IMR-90 (cell line): Measurements from ENCODE around the gene FUS. TPM values are rescaled to one million over a fixed set of nuclear protein-coding genes. Genes with fewer than 3 reads are reported as not detected.

ENCODE experiments used
- ATAC-seq: fragments of 200-7000 bp; cut with Tn5 transposase; 2 replicates; pipeline ENCODE4 v1.9.1; 2020; ENCODE audit warnings: low read depth, mild to moderate bottlenecking, moderate library complexity
- BruUV-seq: library from RNA; stranded (reverse); fragments of 400-500 nt; replicated peaks from 2 replicates; lab custom pipeline; 2021; lab: Mats Ljungman, UMichigan
- CTCF ChIA-PET: fragments of 300-600 bp; formaldehyde crosslinking; extraction: SDS; loops from one replicate; lab custom pipeline; 2021; ENCODE audit warnings: antibody characterized with exemption; lab: Yijun Ruan, JAX
- POLR2A ChIA-PET: fragments of 300-600 bp; sonication (Branson Sonifier 250); formaldehyde crosslinking; loops from one replicate; lab custom pipeline; 2022; ENCODE audit warnings: antibody characterized with exemption; ENCODE audit not compliant: unreplicated experiment; lab: Charles Lee
- DNase-seq: peaks from one replicate; pipeline ENCODE4 v3.0.0; 2013
- H2AFZ ChIP-seq: replicated peaks from 2 replicates; pipeline ENCODE3; 2013; ENCODE audit warnings: low read length, mild to moderate bottlenecking; ENCODE audit not compliant: poor library complexity
- H2AK5ac ChIP-seq: 2 replicates; pipeline ENCODE4 v1.6.1; 2013; ENCODE audit warnings: low read depth, low read length, inconsistent platforms
- H2AK9ac ChIP-seq: replicated peaks from 2 replicates; pipeline ENCODE3; 2013; ENCODE audit warnings: mild to moderate bottlenecking, low read depth, low read length, moderate library complexity; ENCODE audit not compliant: poor library complexity
- H2BK120ac ChIP-seq: 2 replicates; pipeline ENCODE4 v1.6.1; 2013; ENCODE audit warnings: low read depth, low read length, inconsistent platforms
- H2BK15ac ChIP-seq: 3 replicates; pipeline ENCODE4 v1.6.1; 2013; ENCODE audit warnings: low read depth, low read length, inconsistent platforms
- H2BK20ac ChIP-seq: 2 replicates; pipeline ENCODE4 v1.6.1; 2013; ENCODE audit warnings: low read depth, mild to moderate bottlenecking, inconsistent platforms, low read length, moderate library complexity
- H2BK5ac ChIP-seq: 2 replicates; pipeline ENCODE4 v1.6.1; 2013; ENCODE audit warnings: mild to moderate bottlenecking, low read depth, low read length, inconsistent platforms; ENCODE audit not compliant: poor library complexity, severe bottlenecking
- H3K14ac ChIP-seq: replicated peaks from 2 replicates; pipeline ENCODE4 v1.6.1; 2013; ENCODE audit warnings: low read depth, low read length, inconsistent platforms
- H3K18ac ChIP-seq: 2 replicates; pipeline ENCODE4 v1.6.1; 2013; ENCODE audit warnings: low read depth, low read length, control low read depth
- H3K23ac ChIP-seq: 2 replicates; pipeline ENCODE4 v1.6.1; 2013; ENCODE audit warnings: low read depth, low read length, inconsistent platforms
- H3K27ac ChIP-seq: 2 replicates; pipeline ENCODE4 v1.5.1; 2013; ENCODE audit warnings: mild to moderate bottlenecking, control low read depth, low read length; ENCODE audit not compliant: insufficient read depth
- H3K27me3 ChIP-seq: 2 replicates; pipeline ENCODE4 v1.6.1; 2013; ENCODE audit warnings: low read length; ENCODE audit not compliant: control insufficient read depth, insufficient read depth
- H3K36me3 ChIP-seq: 2 replicates; pipeline ENCODE4 v1.6.1; 2013; ENCODE audit warnings: low read length, mixed read lengths; ENCODE audit not compliant: control insufficient read depth, insufficient read depth
- H3K4ac ChIP-seq: 2 replicates; pipeline ENCODE4 v1.6.1; 2013; ENCODE audit warnings: low read depth, low read length, inconsistent platforms
- H3K4me1 ChIP-seq: 2 replicates; pipeline ENCODE4 v1.6.1; 2013; ENCODE audit warnings: low read length, mixed read lengths; ENCODE audit not compliant: control insufficient read depth, insufficient read depth
- H3K4me2 ChIP-seq: 2 replicates; pipeline ENCODE4 v1.6.1; 2013; ENCODE audit warnings: low read depth, mild to moderate bottlenecking, control low read depth, low read length, moderate library complexity
- H3K4me3 ChIP-seq: 2 replicates; pipeline ENCODE4 v1.5.1; 2013; ENCODE audit warnings: low read depth, mild to moderate bottlenecking, control low read depth, low read length, moderate library complexity; ENCODE audit not compliant: insufficient read depth
- H3K56ac ChIP-seq: 2 replicates; pipeline ENCODE4 v1.6.1; 2013; ENCODE audit warnings: low read length, inconsistent platforms; ENCODE audit not compliant: insufficient read depth; ENCODE audit errors: extremely low read depth
- H3K79me1 ChIP-seq, 2 experiments: 2 replicates each; pipeline ENCODE4 v1.6.1; 2013; ENCODE audit warnings: low read length in 2 of 2, inconsistent platforms in 1 of 2, low read depth in 1 of 2
- H3K9ac ChIP-seq: 2 replicates; pipeline ENCODE4 v1.6.1; 2013; ENCODE audit warnings: low read depth, low read length, control low read depth
- H3K9me1 ChIP-seq: 2 replicates; pipeline ENCODE4 v1.6.1; 2013; ENCODE audit warnings: low read length, inconsistent platforms; ENCODE audit not compliant: insufficient read depth
- H3K9me3 ChIP-seq: 2 replicates; pipeline ENCODE4 v1.6.1; 2013; ENCODE audit warnings: low read length; ENCODE audit not compliant: control insufficient read depth, insufficient read depth
- H4K20me1 ChIP-seq: 2 replicates; pipeline ENCODE4 v1.6.1; 2013; ENCODE audit warnings: low read length, inconsistent platforms; ENCODE audit not compliant: insufficient read depth
- H4K5ac ChIP-seq: 2 replicates; pipeline ENCODE4 v1.6.1; 2013; ENCODE audit warnings: mild to moderate bottlenecking, low read depth, low read length, control low read depth
- H4K8ac ChIP-seq, 2 experiments: 2 replicates each; pipeline ENCODE4 v1.6.1; 2013; ENCODE audit warnings: low read depth in 2 of 2, low read length in 2 of 2, control low read depth in 1 of 2, inconsistent platforms in 1 of 2
- H4K91ac ChIP-seq: 2 replicates; pipeline ENCODE4 v1.6.1; 2013; ENCODE audit warnings: low read depth, low read length, inconsistent platforms; ENCODE audit not compliant: insufficient read depth
- CEBPB ChIP-seq: IDR thresholded peaks from 2 replicates; pipeline ENCODE4 v1.6.1; 2012; ENCODE audit warnings: low read depth, low read length, improper control_type of control experiment
- MXI1 ChIP-seq: IDR thresholded peaks from 2 replicates; pipeline ENCODE4 v1.6.1; 2012; ENCODE audit warnings: low read depth, mild to moderate bottlenecking, low read length, moderate library complexity, borderline replicate concordance
- WGBS, 2 experiments: methylation state at CpG; one replicate each; pipeline versions ENCODE4 v1.1.5 to v1.1.7; 2013; ENCODE audit warnings: missing lambda C conversion rate in 2 of 2; ENCODE audit not compliant: insufficient read length in 1 of 2; ENCODE audit errors: extremely low coverage in 2 of 2; 5-methylcytosine and 5-hydroxymethylcytosine counted together
- dilution Hi-C: fragments of 300-500 bp; cut with HindIII; formaldehyde crosslinking; loops from one replicate; pipeline ENCODE4 v1.14.3; 2018; ENCODE audit warnings: low sequenced_read_pairs; ENCODE audit not compliant: unreplicated experiment
- in situ Hi-C: fragments of 300-500 bp; cut with MboI; formaldehyde crosslinking; loops from 3 replicates; pipeline ENCODE4 v1.14.3; 2019; ENCODE audit warnings: low sequenced_read_pairs, inconsistent platforms, mixed read lengths
- intact Hi-C: fragments of 100-400 bp; cut with micrococcal nuclease; formaldehyde crosslinking; loops from 2 replicates; pipeline ENCODE4 v1.10.0; 2022
- polyA plus RNA-seq, 3 experiments: library from polyadenylated mRNA; depleted of rRNA; stranded (reverse); fragments of >200 nt; gene quantifications; 2 replicates each; pipeline ENCODE4 v1.2.3, GENCODE V29; 2012; ENCODE audit warnings: low replicate concordance in 1 of 3
- total RNA-seq: library from RNA; depleted of rRNA; stranded (reverse); fragments of >200 nt; gene quantifications from 2 replicates; pipeline ENCODE4 v1.2.3, GENCODE V29; 2012

The FUS gene
- total and polyA plus RNA-seq, 2 of the 4 experiments (the other 2 are of a cell fraction) = 42.8 to 340 TPM

DNA sequence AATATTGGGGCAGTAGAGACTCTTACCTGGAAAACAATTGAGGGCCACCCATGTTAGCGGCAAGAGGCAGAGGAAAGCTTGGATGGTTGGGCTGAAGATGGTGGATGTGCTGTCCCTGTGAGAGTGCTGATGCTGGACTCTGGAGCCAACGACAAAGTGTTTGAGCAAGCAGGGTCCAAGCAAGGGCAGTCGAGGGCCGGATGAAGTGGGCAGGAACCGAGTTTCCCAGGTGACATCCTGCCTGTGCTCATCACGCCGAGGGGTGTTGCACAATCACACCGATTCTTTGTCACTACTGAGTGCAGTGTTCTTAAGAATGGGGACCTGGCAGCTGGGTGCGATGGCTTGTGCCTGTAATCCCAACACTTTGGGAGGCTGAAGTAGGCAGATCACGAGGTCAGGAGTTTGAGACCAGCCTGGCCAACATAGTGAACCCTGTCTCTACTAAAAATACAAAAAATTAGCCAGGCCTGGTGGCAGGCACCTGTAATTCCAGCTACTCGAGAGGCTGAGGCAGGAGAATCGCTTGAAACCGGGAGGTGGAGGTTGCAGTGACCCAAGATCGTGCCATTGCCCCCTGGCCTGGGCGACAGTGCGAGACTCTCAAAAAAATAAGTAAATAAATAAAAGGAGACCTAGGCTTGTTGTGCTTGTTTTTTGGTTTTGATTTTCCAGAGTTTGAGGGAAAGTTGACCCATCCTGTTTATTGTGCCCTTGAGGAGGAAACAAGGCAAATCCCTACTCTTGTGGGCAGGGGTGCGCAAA, 16.6 kb downstream of the FUS start:
- no peak overlapping the region for H3K4ac ChIP-seq
- no peak for DNase-seq
- H3K9me3 ChIP-seq = no peaks in the 10 kb centered on the region
- peaks cover 89% of the 10 kb centered on the region for H4K20me1 ChIP-seq
- POLR2A ChIA-PET = no interaction called here
- H3K18ac ChIP-seq = no peak overlapping the region
- no peak overlapping the region for H4K91ac ChIP-seq
- no peaks in the 10 kb centered on the region for H3K27me3 ChIP-seq
- intact Hi-C loops (no loop called here), in situ Hi-C loops (loop anchor here (5.0 to 10.0 kb wide), 2 partner anchors 246 to 678 kb away; partner anchors contain the start of genes ZNF267 and ZNF843), dilution Hi-C loops (no loop called here)
- no peak overlapping the region for H3K4me3 ChIP-seq
- BruUV-seq = no TSS peak
- ATAC-seq = no peak
- peaks cover 65% of the 10 kb centered on the region for H3K36me3 ChIP-seq
- no peak overlapping the region for H2AK5ac ChIP-seq
- H3K14ac ChIP-seq = no peak overlapping the region
- no peak overlapping the region for H2BK15ac ChIP-seq
- CTCF ChIA-PET = no interaction called here
- no peak overlapping the region for H2BK120ac ChIP-seq
- H2AK9ac ChIP-seq = no peak overlapping the region
- TF ChIP-seq MXI1 (no peak), CEBPB (peak; percentile 92)
- peaks cover 8% of the 10 kb centered on the region; the same call in 1 of the 2 replicates for H3K9me1 ChIP-seq
- no peak overlapping the region for H2BK5ac ChIP-seq
- H4K8ac ChIP-seq = no peak overlapping the region
- H2AFZ ChIP-seq = no peak overlapping the region
- H3K79me1 ChIP-seq = peaks cover 32 to 47% of the 10 kb centered on the region in 2 experiments
- H3K27ac ChIP-seq = no peak overlapping the region
- no peak overlapping the region for H3K9ac ChIP-seq
- no peak overlapping the region for H4K5ac ChIP-seq
- no peak overlapping the region for H2BK20ac ChIP-seq
- H3K4me2 ChIP-seq = no peak overlapping the region
- no peak overlapping the region for H3K56ac ChIP-seq
- H3K4me1 ChIP-seq = no peaks in the 10 kb centered on the region
- no peak overlapping the region for H3K23ac ChIP-seq
- 83% methylated on average over 5 of the region's 17 CpGs; no CpG with 5 or more reads in 1 of the 2 experiments for WGBS, 2 experiments
